ENCODE data around the gene CERKL.

Gene CERKL

GRCh38 chr2:181500201-181500600 lies 156.7 kb downstream of the CERKL start:
- TF ChIP-seq CTCF (IDR thresholded peaks at IDR 0.05), result no peak

- no peak for TF ChIP-seq CTCF (IDR thresholded peaks at IDR 0.05)
Observed at GRCh38 chr2:181499231-181499630, 157.7 kb downstream of the CERKL start.

Data from LNCAP (cell line).